IMR-90 (cell line): Measurements from ENCODE around the gene COL28A1. TPM values are rescaled to one million over a fixed set of nuclear protein-coding genes. Genes with fewer than 3 reads are reported as not detected.

ENCODE experiments used
- ATAC-seq: fragments of 200-7000 bp; cut with Tn5 transposase; 2 replicates; pipeline ENCODE4 v1.9.1; 2020; ENCODE audit warnings: low read depth, mild to moderate bottlenecking, moderate library complexity
- BruUV-seq: library from RNA; stranded (reverse); fragments of 400-500 nt; replicated peaks from 2 replicates; lab custom pipeline; 2021; lab: Mats Ljungman, UMichigan
- CTCF ChIA-PET: fragments of 300-600 bp; formaldehyde crosslinking; extraction: SDS; loops from one replicate; lab custom pipeline; 2021; ENCODE audit warnings: antibody characterized with exemption; lab: Yijun Ruan, JAX
- POLR2A ChIA-PET: fragments of 300-600 bp; sonication (Branson Sonifier 250); formaldehyde crosslinking; loops from one replicate; lab custom pipeline; 2022; ENCODE audit warnings: antibody characterized with exemption; ENCODE audit not compliant: unreplicated experiment; lab: Charles Lee
- DNase-seq: peaks from one replicate; pipeline ENCODE4 v3.0.0; 2013
- H2AFZ ChIP-seq: replicated peaks from 2 replicates; pipeline ENCODE3; 2013; ENCODE audit warnings: low read length, mild to moderate bottlenecking; ENCODE audit not compliant: poor library complexity
- H2AK5ac ChIP-seq: 2 replicates; pipeline ENCODE4 v1.6.1; 2013; ENCODE audit warnings: low read depth, low read length, inconsistent platforms
- H2AK9ac ChIP-seq: replicated peaks from 2 replicates; pipeline ENCODE3; 2013; ENCODE audit warnings: mild to moderate bottlenecking, low read depth, low read length, moderate library complexity; ENCODE audit not compliant: poor library complexity
- H2BK120ac ChIP-seq: 2 replicates; pipeline ENCODE4 v1.6.1; 2013; ENCODE audit warnings: low read depth, low read length, inconsistent platforms
- H2BK15ac ChIP-seq: 3 replicates; pipeline ENCODE4 v1.6.1; 2013; ENCODE audit warnings: low read depth, low read length, inconsistent platforms
- H2BK20ac ChIP-seq: 2 replicates; pipeline ENCODE4 v1.6.1; 2013; ENCODE audit warnings: low read depth, mild to moderate bottlenecking, inconsistent platforms, low read length, moderate library complexity
- H2BK5ac ChIP-seq: 2 replicates; pipeline ENCODE4 v1.6.1; 2013; ENCODE audit warnings: mild to moderate bottlenecking, low read depth, low read length, inconsistent platforms; ENCODE audit not compliant: poor library complexity, severe bottlenecking
- H3K14ac ChIP-seq: replicated peaks from 2 replicates; pipeline ENCODE4 v1.6.1; 2013; ENCODE audit warnings: low read depth, low read length, inconsistent platforms
- H3K18ac ChIP-seq: 2 replicates; pipeline ENCODE4 v1.6.1; 2013; ENCODE audit warnings: low read depth, low read length, control low read depth
- H3K23ac ChIP-seq: 2 replicates; pipeline ENCODE4 v1.6.1; 2013; ENCODE audit warnings: low read depth, low read length, inconsistent platforms
- H3K27ac ChIP-seq: 2 replicates; pipeline ENCODE4 v1.5.1; 2013; ENCODE audit warnings: mild to moderate bottlenecking, control low read depth, low read length; ENCODE audit not compliant: insufficient read depth
- H3K27me3 ChIP-seq: 2 replicates; pipeline ENCODE4 v1.6.1; 2013; ENCODE audit warnings: low read length; ENCODE audit not compliant: control insufficient read depth, insufficient read depth
- H3K36me3 ChIP-seq: 2 replicates; pipeline ENCODE4 v1.6.1; 2013; ENCODE audit warnings: low read length, mixed read lengths; ENCODE audit not compliant: control insufficient read depth, insufficient read depth
- H3K4ac ChIP-seq: 2 replicates; pipeline ENCODE4 v1.6.1; 2013; ENCODE audit warnings: low read depth, low read length, inconsistent platforms
- H3K4me1 ChIP-seq: 2 replicates; pipeline ENCODE4 v1.6.1; 2013; ENCODE audit warnings: low read length, mixed read lengths; ENCODE audit not compliant: control insufficient read depth, insufficient read depth
- H3K4me2 ChIP-seq: 2 replicates; pipeline ENCODE4 v1.6.1; 2013; ENCODE audit warnings: low read depth, mild to moderate bottlenecking, control low read depth, low read length, moderate library complexity
- H3K4me3 ChIP-seq: 2 replicates; pipeline ENCODE4 v1.5.1; 2013; ENCODE audit warnings: low read depth, mild to moderate bottlenecking, control low read depth, low read length, moderate library complexity; ENCODE audit not compliant: insufficient read depth
- H3K56ac ChIP-seq: 2 replicates; pipeline ENCODE4 v1.6.1; 2013; ENCODE audit warnings: low read length, inconsistent platforms; ENCODE audit not compliant: insufficient read depth; ENCODE audit errors: extremely low read depth
- H3K79me1 ChIP-seq, 2 experiments: 2 replicates each; pipeline ENCODE4 v1.6.1; 2013; ENCODE audit warnings: low read length in 2 of 2, inconsistent platforms in 1 of 2, low read depth in 1 of 2
- H3K9ac ChIP-seq: 2 replicates; pipeline ENCODE4 v1.6.1; 2013; ENCODE audit warnings: low read depth, low read length, control low read depth
- H3K9me1 ChIP-seq: 2 replicates; pipeline ENCODE4 v1.6.1; 2013; ENCODE audit warnings: low read length, inconsistent platforms; ENCODE audit not compliant: insufficient read depth
- H3K9me3 ChIP-seq: 2 replicates; pipeline ENCODE4 v1.6.1; 2013; ENCODE audit warnings: low read length; ENCODE audit not compliant: control insufficient read depth, insufficient read depth
- H4K20me1 ChIP-seq: 2 replicates; pipeline ENCODE4 v1.6.1; 2013; ENCODE audit warnings: low read length, inconsistent platforms; ENCODE audit not compliant: insufficient read depth
- H4K5ac ChIP-seq: 2 replicates; pipeline ENCODE4 v1.6.1; 2013; ENCODE audit warnings: mild to moderate bottlenecking, low read depth, low read length, control low read depth
- H4K8ac ChIP-seq, 2 experiments: 2 replicates each; pipeline ENCODE4 v1.6.1; 2013; ENCODE audit warnings: low read depth in 2 of 2, low read length in 2 of 2, control low read depth in 1 of 2, inconsistent platforms in 1 of 2
- H4K91ac ChIP-seq: 2 replicates; pipeline ENCODE4 v1.6.1; 2013; ENCODE audit warnings: low read depth, low read length, inconsistent platforms; ENCODE audit not compliant: insufficient read depth
- MAFK ChIP-seq: IDR thresholded peaks from 2 replicates; pipeline ENCODE4 v1.6.1; 2012; ENCODE audit warnings: low read depth, low read length, improper control_type of control experiment
- NFE2L2 ChIP-seq: fragments of 150-350 bp; IDR thresholded peaks from 2 replicates; pipeline ENCODE4 v1.6.1; 2016; ENCODE audit warnings: low read depth, mild to moderate bottlenecking, low read length
- RCOR1 ChIP-seq: IDR thresholded peaks from 2 replicates; pipeline ENCODE4 v1.6.1; 2012; ENCODE audit warnings: mild to moderate bottlenecking, low read length, improper control_type of control experiment; ENCODE audit not compliant: insufficient replicate concordance
- WGBS, 2 experiments: methylation state at CpG; one replicate each; pipeline versions ENCODE4 v1.1.5 to v1.1.7; 2013; ENCODE audit warnings: missing lambda C conversion rate in 2 of 2; ENCODE audit not compliant: insufficient read length in 1 of 2; ENCODE audit errors: extremely low coverage in 2 of 2; 5-methylcytosine and 5-hydroxymethylcytosine counted together
- dilution Hi-C: fragments of 300-500 bp; cut with HindIII; formaldehyde crosslinking; loops from one replicate; pipeline ENCODE4 v1.14.3; 2018; ENCODE audit warnings: low sequenced_read_pairs; ENCODE audit not compliant: unreplicated experiment
- in situ Hi-C: fragments of 300-500 bp; cut with MboI; formaldehyde crosslinking; loops from 3 replicates; pipeline ENCODE4 v1.14.3; 2019; ENCODE audit warnings: low sequenced_read_pairs, inconsistent platforms, mixed read lengths
- intact Hi-C: fragments of 100-400 bp; cut with micrococcal nuclease; formaldehyde crosslinking; loops from 2 replicates; pipeline ENCODE4 v1.10.0; 2022
- polyA plus RNA-seq, 3 experiments: library from polyadenylated mRNA; depleted of rRNA; stranded (reverse); fragments of >200 nt; gene quantifications; 2 replicates each; pipeline ENCODE4 v1.2.3, GENCODE V29; 2012; ENCODE audit warnings: low replicate concordance in 1 of 3
- total RNA-seq: library from RNA; depleted of rRNA; stranded (reverse); fragments of >200 nt; gene quantifications from 2 replicates; pipeline ENCODE4 v1.2.3, GENCODE V29; 2012

The COL28A1 gene
- total and polyA plus RNA-seq, 2 of the 4 experiments (the other 2 are of a cell fraction) = under 0.01 to 0.05 TPM

- Histone ChIP-seq H2AFZ (no peak overlapping the region), H3K4me1 (no peaks in the 10 kb centered on the region), H2BK20ac (no peak overlapping the region), H3K9ac (no peak overlapping the region), H3K27ac (no peak overlapping the region), H3K9me3 (no peaks in the 10 kb centered on the region), H2AK9ac (no peak overlapping the region), H3K4me2 (no peak overlapping the region), H3K4me3 (no peak overlapping the region), H3K36me3 (no peaks in the 10 kb centered on the region), H4K91ac (no peak overlapping the region), H3K14ac (no peak overlapping the region), H4K8ac (no peak overlapping the region), H3K4ac (no peak overlapping the region), H3K27me3 (no peaks in the 10 kb centered on the region; the same call in 1 of the 2 replicates), H3K18ac (no peak overlapping the region), H3K9me1 (no peaks in the 10 kb centered on the region), H3K56ac (no peak overlapping the region), H2BK120ac (no peak overlapping the region), H2AK5ac (no peak overlapping the region), H3K79me1 (no peaks in the 10 kb centered on the region), H4K5ac (no peak overlapping the region), H2BK5ac (no peak overlapping the region), H4K20me1 (no peaks in the 10 kb centered on the region), H2BK15ac (no peak overlapping the region), H3K23ac (no peak overlapping the region)
- CTCF ChIA-PET = no interaction called here
- peak; percentile 37; the same call in 1 of the 2 replicates for TF ChIP-seq NFE2L2
- TF ChIP-seq RCOR1 = no peak
- TF ChIP-seq MAFK = no peak
- BruUV-seq = no TSS peak
- intact Hi-C loops (loop anchor here (10.0 kb wide), 1 partner anchor 464 kb away; no protein-coding TSS in a partner anchor), dilution Hi-C loops (no loop called here), in situ Hi-C loops (no loop called here)
- ATAC-seq = no peak
- no peak for DNase-seq
- POLR2A ChIA-PET = no interaction called here
- WGBS, 2 experiments = no CpG with 5 or more reads among the region's 2 CpGs
These were observed 116.7 kb downstream of the COL28A1 start for GRCh38 chr7:7418997-7419396.
